H9 (cell line): ENCODE data around the gene ENAM. TPM values are rescaled to one million over a fixed set of nuclear protein-coding genes. Genes with fewer than 3 reads are reported as not detected.

Experiments
- DNase-seq: peaks from one replicate; pipeline ENCODE4 v3.0.0-alpha.2; 2017
- H2AFZ ChIP-seq: one replicate; pipeline ENCODE4 v1.6.1; 2013; ENCODE audit warnings: mild to moderate bottlenecking, low read length, control low read depth, moderate library complexity
- H2AK5ac ChIP-seq: 2 replicates; pipeline ENCODE4 v1.6.1; 2013; ENCODE audit warnings: low read length, control low read depth, mixed read lengths; ENCODE audit not compliant: insufficient read length
- H2BK120ac ChIP-seq: one replicate; pipeline ENCODE4 v1.6.1; 2013; ENCODE audit warnings: low read depth, mild to moderate bottlenecking, low read length, control low read depth, inconsistent platforms; ENCODE audit not compliant: poor library complexity, severe bottlenecking
- H2BK12ac ChIP-seq: 2 replicates; pipeline ENCODE4 v1.6.1; 2013; ENCODE audit warnings: low read length, control low read depth, mixed read lengths, low read depth; ENCODE audit not compliant: insufficient read length
- H2BK15ac ChIP-seq: 2 replicates; pipeline ENCODE4 v1.6.1; 2013; ENCODE audit warnings: low read depth, low read length, control low read depth
- H2BK20ac ChIP-seq: one replicate; pipeline ENCODE4 v1.6.1; 2013; ENCODE audit warnings: low read depth, mild to moderate bottlenecking, low read length, control low read depth, inconsistent platforms; ENCODE audit not compliant: poor library complexity, severe bottlenecking
- H2BK5ac ChIP-seq: 2 replicates; pipeline ENCODE4 v1.6.1; 2013; ENCODE audit warnings: low read length, control low read depth, mixed read lengths; ENCODE audit not compliant: insufficient read length
- H3K14ac ChIP-seq: 2 replicates; pipeline ENCODE4 v1.6.1; 2013; ENCODE audit warnings: low read length, control low read depth; ENCODE audit not compliant: insufficient read depth
- H3K18ac ChIP-seq: 2 replicates; pipeline ENCODE4 v1.6.1; 2013; ENCODE audit warnings: low read depth, mild to moderate bottlenecking, mixed read lengths, low read length, control low read depth; ENCODE audit not compliant: insufficient read length
- H3K23ac ChIP-seq: 2 replicates; pipeline ENCODE4 v1.6.1; 2013; ENCODE audit warnings: low read length, control low read depth, mixed read lengths, low read depth; ENCODE audit not compliant: insufficient read length
- H3K23me2 ChIP-seq: 2 replicates; pipeline ENCODE4 v1.6.1; 2013; ENCODE audit warnings: low read depth, mild to moderate bottlenecking, mixed read lengths, low read length, control low read depth; ENCODE audit not compliant: insufficient read length, poor library complexity, severe bottlenecking
- H3K27ac ChIP-seq: 2 replicates; pipeline ENCODE4 v1.5.1; 2013; ENCODE audit warnings: low read length, control low read depth, mixed read lengths, low read depth; ENCODE audit not compliant: insufficient read length
- H3K27me3 ChIP-seq: 2 replicates; pipeline ENCODE4 v1.6.1; 2013; ENCODE audit warnings: low read length, control low read depth, inconsistent platforms; ENCODE audit not compliant: insufficient read depth
- H3K4ac ChIP-seq: 2 replicates; pipeline ENCODE4 v1.6.1; 2013; ENCODE audit warnings: low read depth, mild to moderate bottlenecking, control low read depth, inconsistent platforms, low read length, moderate library complexity
- H3K4me1 ChIP-seq: 2 replicates; pipeline ENCODE4 v1.6.1; 2013; ENCODE audit warnings: low read length, control low read depth, inconsistent platforms; ENCODE audit not compliant: insufficient read depth
- H3K4me2 ChIP-seq: 2 replicates; pipeline ENCODE4 v1.6.1; 2013; ENCODE audit warnings: low read length, control low read depth, mixed read lengths; ENCODE audit not compliant: insufficient read length, insufficient read depth
- H3K56ac ChIP-seq: 2 replicates; pipeline ENCODE4 v1.6.1; 2013; ENCODE audit warnings: low read depth, mild to moderate bottlenecking, mixed read lengths, low read length, control low read depth; ENCODE audit not compliant: insufficient read length
- H3K79me1 ChIP-seq: 2 replicates; pipeline ENCODE4 v1.6.1; 2013; ENCODE audit warnings: low read depth, mild to moderate bottlenecking, moderate library complexity, low read length, control low read depth, inconsistent platforms; ENCODE audit not compliant: insufficient read depth, poor library complexity, severe bottlenecking
- H3K79me2 ChIP-seq: 2 replicates; pipeline ENCODE4 v1.6.1; 2013; ENCODE audit warnings: low read length, control low read depth, inconsistent platforms; ENCODE audit not compliant: insufficient read depth
- H3K9ac ChIP-seq: 2 replicates; pipeline ENCODE4 v1.6.1; 2013; ENCODE audit warnings: low read length, control low read depth, mixed read lengths; ENCODE audit not compliant: insufficient read length; ENCODE audit errors: extremely low read depth
- H3K9me3 ChIP-seq: one replicate; pipeline ENCODE4 v1.6.1; 2013; ENCODE audit warnings: low read depth, low read length, inconsistent platforms; ENCODE audit not compliant: control insufficient read depth
- H3T11ph ChIP-seq: one replicate; pipeline ENCODE4 v1.6.1; 2013; ENCODE audit warnings: mild to moderate bottlenecking, low read length, control low read depth, inconsistent platforms
- H4K20me1 ChIP-seq: one replicate; pipeline ENCODE4 v1.6.1; 2013; ENCODE audit not compliant: control insufficient read depth, insufficient read length, insufficient read depth
- H4K5ac ChIP-seq: 2 replicates; pipeline ENCODE4 v1.6.1; 2013; ENCODE audit warnings: low read depth, mild to moderate bottlenecking, mixed read lengths, low read length, control low read depth; ENCODE audit not compliant: insufficient read length
- H4K8ac ChIP-seq: replicated peaks from 2 replicates; pipeline ENCODE4 v1.6.1; 2013; ENCODE audit warnings: low read length, control low read depth, mixed read lengths, low read depth; ENCODE audit not compliant: insufficient read length
- H4K91ac ChIP-seq: 2 replicates; pipeline ENCODE4 v1.6.1; 2013; ENCODE audit warnings: low read depth, mild to moderate bottlenecking, moderate library complexity, mixed read lengths, low read length, control low read depth; ENCODE audit not compliant: insufficient read length
- H3K27ac Mint-ChIP-seq, 3 experiments: 2 replicates in 2 of 3; 3 replicates in 1 of 3; pipeline ENCODE4 v1.8.0; 2020 to 2021; ENCODE audit warnings: mixed read lengths in 3 of 3, mild to moderate bottlenecking in 1 of 3, moderate library complexity in 1 of 3
- H3K27me3 Mint-ChIP-seq: 2 replicates; pipeline ENCODE4 v1.8.0; 2021; ENCODE audit warnings: low read depth, mild to moderate bottlenecking, moderate library complexity, mixed read lengths
- H3K36me3 Mint-ChIP-seq, 3 experiments: 2 replicates in 2 of 3; 3 replicates in 1 of 3; pipeline ENCODE4 v1.8.0; 2020 to 2021; ENCODE audit warnings: low read depth in 3 of 3, mixed read lengths in 3 of 3; ENCODE audit not compliant: insufficient read depth in 1 of 3
- H3K4me1 Mint-ChIP-seq, 2 experiments: 2 replicates each; pipeline ENCODE4 v1.8.0; 2020; ENCODE audit warnings: mixed read lengths in 2 of 2
- H3K4me3 Mint-ChIP-seq, 2 experiments: 2 replicates in 1 of 2; 3 replicates in 1 of 2; pipeline ENCODE4 v1.8.0; 2020 to 2021; ENCODE audit warnings: mild to moderate bottlenecking in 2 of 2, mixed read lengths in 2 of 2, moderate library complexity in 1 of 2
- H3K9me3 Mint-ChIP-seq, 2 experiments: 2 replicates in 1 of 2; 3 replicates in 1 of 2; pipeline ENCODE4 v1.8.0; 2020; ENCODE audit warnings: mild to moderate bottlenecking in 2 of 2, mixed read lengths in 2 of 2, moderate library complexity in 1 of 2
- CTCF ChIP-seq: fragments of 200-600 bp; sonication (generic); conservative IDR thresholded peaks from 3 replicates; pipeline ENCODE4 v1.8.0; 2021; ENCODE audit warnings: antibody characterized with exemption, mild to moderate bottlenecking
- WGBS: extraction: QIAGEN DNeasy Blood & Tissue Kit; methylation state at CpG from one replicate; pipeline ENCODE4 v1.1.7; 2013; ENCODE audit warnings: missing lambda C conversion rate, low lambda C conversion rate, mixed read lengths; ENCODE audit not compliant: insufficient read length; ENCODE audit errors: extremely low coverage; 5-methylcytosine and 5-hydroxymethylcytosine counted together
- total RNA-seq: library from RNA; stranded (reverse); gene quantifications from 2 replicates; pipeline ENCODE4 v1.2.1, GENCODE V29; 2021

Gene ENAM
- total RNA-seq, 1 experiment from 2014 or later = not detected

- H2BK20ac ChIP-seq = no peak overlapping the region
- no peak overlapping the region for H2BK15ac ChIP-seq
- no peak overlapping the region for H2AK5ac ChIP-seq
- no peak overlapping the region for H2BK120ac ChIP-seq
- H3K18ac ChIP-seq = no peak overlapping the region
- H3T11ph ChIP-seq = no peak overlapping the region
- H3K79me2 ChIP-seq = no peaks in the 10 kb centered on the region
- H3K4me1 ChIP-seq = no peaks in the 10 kb centered on the region
- no peak overlapping the region for H3K56ac ChIP-seq
- H4K5ac ChIP-seq = no peak overlapping the region
- H3K79me1 ChIP-seq = no peaks in the 10 kb centered on the region
- no peak overlapping the region for H3K4ac ChIP-seq
- Mint-ChIP-seq H3K27ac (no peak overlapping the region), H3K27me3 (no peaks in the 10 kb centered on the region), H3K36me3 (no peaks in the 10 kb centered on the region), H3K4me1 (peaks cover 2 to 3% of the 10 kb centered on the region in 2 experiments; a peak in 2 of 4 replicates), H3K4me3 (no peak overlapping the region), H3K9me3 (no peaks in the 10 kb centered on the region)
- DNase-seq = no peak
- H3K27me3 ChIP-seq = no peaks in the 10 kb centered on the region
- no peak overlapping the region for H3K23ac ChIP-seq
- no peak overlapping the region for H3K27ac ChIP-seq
- no peak overlapping the region for H2BK12ac ChIP-seq
- H2AFZ ChIP-seq = no peak overlapping the region
- H4K91ac ChIP-seq = no peak overlapping the region
- H4K8ac ChIP-seq = no peak overlapping the region
- no peak overlapping the region for H2BK5ac ChIP-seq
- TF ChIP-seq CTCF = no peak
- H3K9me3 ChIP-seq = no peaks in the 10 kb centered on the region
- H4K20me1 ChIP-seq = no peaks in the 10 kb centered on the region
- no peak overlapping the region for H3K4me2 ChIP-seq
- WGBS = no CpG with 5 or more reads among the region's 5 CpGs
- H3K14ac ChIP-seq = no peak overlapping the region
- H3K23me2 ChIP-seq = no peaks in the 10 kb centered on the region
- H3K9ac ChIP-seq = no peak overlapping the region
These were observed 27.6 kb upstream of the ENAM start for GRCh38 chr4:70600977-70601376.
